ENCODE data around the gene REEP3.

Gene REEP3

DNA sequence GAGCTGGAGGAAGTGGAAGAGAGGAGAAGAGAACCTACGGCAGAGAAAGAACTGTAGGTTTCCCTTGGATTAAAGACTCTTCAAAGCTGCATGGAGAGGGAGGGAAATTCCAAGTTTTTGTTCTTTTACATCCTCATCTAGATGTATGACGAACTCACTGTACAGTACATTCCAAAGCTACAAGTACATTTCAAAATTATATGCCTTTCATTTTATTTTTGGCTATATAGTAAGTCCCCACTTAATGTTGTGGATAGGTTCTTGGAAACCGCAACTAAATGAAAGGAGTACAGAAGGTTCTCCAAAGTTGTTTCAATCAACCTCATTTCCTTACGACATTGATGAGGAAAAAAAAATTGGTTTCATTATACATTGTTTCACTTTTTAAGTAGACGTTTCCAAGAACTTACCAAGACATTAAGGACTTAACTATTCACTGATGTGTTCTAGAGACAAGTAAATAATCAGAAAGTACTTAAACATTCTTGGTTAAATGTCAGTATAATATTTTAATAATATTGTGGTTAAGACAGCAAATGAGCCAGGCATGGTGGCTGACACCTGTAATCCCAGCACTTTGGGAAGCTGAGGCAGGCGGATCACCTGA is 39.3 kb upstream of the REEP3 start:
- ATAC-seq: no peak
- TF ChIP-seq CSDC2 (CRISPR knock-in tag; IDR thresholded peaks at IDR 0.05) (no peak), PPARA (CRISPR knock-in tag; IDR thresholded peaks at IDR 0.05; ENCODE audit: borderline replicate concordance) (no peak), ESRRG (CRISPR knock-in tag; IDR thresholded peaks at IDR 0.05) (no peak), TOX (CRISPR knock-in tag; IDR thresholded peaks at IDR 0.05; ENCODE audit: borderline replicate concordance) (no peak), CREB5 (CRISPR knock-in tag; IDR thresholded peaks at IDR 0.05; ENCODE audit: low read depth) (no peak), RARB (CRISPR knock-in tag; IDR thresholded peaks at IDR 0.05) (no peak), ARNTL (CRISPR knock-in tag; IDR thresholded peaks at IDR 0.05; ENCODE audit: borderline replicate concordance, low read depth) (no peak), BACH2 (CRISPR knock-in tag; IDR thresholded peaks at IDR 0.05; ENCODE audit: borderline replicate concordance) (no peak), ZFP30 (CRISPR knock-in tag; IDR thresholded peaks at IDR 0.05) (no peak), OSR1 (CRISPR knock-in tag; IDR thresholded peaks at IDR 0.05) (no peak), GLIS3 (CRISPR knock-in tag; IDR thresholded peaks at IDR 0.05) (no peak), ISL1 (CRISPR knock-in tag; IDR thresholded peaks at IDR 0.05) (no peak), TCF4 (CRISPR knock-in tag; IDR thresholded peaks at IDR 0.05; ENCODE audit: borderline replicate concordance) (no peak), ZC3H10 (CRISPR knock-in tag; IDR thresholded peaks at IDR 0.05) (no peak), ZNF565 (CRISPR knock-in tag; conservative IDR thresholded peaks at IDR 0.05; ENCODE audit: low read depth) (no peak), ZNF8 (CRISPR knock-in tag; IDR thresholded peaks at IDR 0.05) (no peak)
- TF ChIP-seq, protein P1, sequence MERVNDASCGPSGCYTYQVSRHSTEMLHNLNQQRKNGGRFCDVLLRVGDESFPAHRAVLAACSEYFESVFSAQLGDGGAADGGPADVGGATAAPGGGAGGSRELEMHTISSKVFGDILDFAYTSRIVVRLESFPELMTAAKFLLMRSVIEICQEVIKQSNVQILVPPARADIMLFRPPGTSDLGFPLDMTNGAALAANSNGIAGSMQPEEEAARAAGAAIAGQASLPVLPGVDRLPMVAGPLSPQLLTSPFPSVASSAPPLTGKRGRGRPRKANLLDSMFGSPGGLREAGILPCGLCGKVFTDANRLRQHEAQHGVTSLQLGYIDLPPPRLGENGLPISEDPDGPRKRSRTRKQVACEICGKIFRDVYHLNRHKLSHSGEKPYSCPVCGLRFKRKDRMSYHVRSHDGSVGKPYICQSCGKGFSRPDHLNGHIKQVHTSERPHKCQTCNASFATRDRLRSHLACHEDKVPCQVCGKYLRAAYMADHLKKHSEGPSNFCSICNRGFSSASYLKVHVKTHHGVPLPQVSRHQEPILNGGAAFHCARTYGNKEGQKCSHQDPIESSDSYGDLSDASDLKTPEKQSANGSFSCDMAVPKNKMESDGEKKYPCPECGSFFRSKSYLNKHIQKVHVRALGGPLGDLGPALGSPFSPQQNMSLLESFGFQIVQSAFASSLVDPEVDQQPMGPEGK (CRISPR knock-in tag; IDR thresholded peaks at IDR 0.05; ENCODE audit: borderline replicate concordance): no peak
- TF ChIP-seq, protein P2, sequence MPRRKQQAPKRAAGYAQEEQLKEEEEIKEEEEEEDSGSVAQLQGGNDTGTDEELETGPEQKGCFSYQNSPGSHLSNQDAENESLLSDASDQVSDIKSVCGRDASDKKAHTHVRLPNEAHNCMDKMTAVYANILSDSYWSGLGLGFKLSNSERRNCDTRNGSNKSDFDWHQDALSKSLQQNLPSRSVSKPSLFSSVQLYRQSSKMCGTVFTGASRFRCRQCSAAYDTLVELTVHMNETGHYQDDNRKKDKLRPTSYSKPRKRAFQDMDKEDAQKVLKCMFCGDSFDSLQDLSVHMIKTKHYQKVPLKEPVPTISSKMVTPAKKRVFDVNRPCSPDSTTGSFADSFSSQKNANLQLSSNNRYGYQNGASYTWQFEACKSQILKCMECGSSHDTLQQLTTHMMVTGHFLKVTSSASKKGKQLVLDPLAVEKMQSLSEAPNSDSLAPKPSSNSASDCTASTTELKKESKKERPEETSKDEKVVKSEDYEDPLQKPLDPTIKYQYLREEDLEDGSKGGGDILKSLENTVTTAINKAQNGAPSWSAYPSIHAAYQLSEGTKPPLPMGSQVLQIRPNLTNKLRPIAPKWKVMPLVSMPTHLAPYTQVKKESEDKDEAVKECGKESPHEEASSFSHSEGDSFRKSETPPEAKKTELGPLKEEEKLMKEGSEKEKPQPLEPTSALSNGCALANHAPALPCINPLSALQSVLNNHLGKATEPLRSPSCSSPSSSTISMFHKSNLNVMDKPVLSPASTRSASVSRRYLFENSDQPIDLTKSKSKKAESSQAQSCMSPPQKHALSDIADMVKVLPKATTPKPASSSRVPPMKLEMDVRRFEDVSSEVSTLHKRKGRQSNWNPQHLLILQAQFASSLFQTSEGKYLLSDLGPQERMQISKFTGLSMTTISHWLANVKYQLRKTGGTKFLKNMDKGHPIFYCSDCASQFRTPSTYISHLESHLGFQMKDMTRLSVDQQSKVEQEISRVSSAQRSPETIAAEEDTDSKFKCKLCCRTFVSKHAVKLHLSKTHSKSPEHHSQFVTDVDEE (CRISPR knock-in tag; IDR thresholded peaks at IDR 0.05): no peak
- TF ChIP-seq, protein P3, sequence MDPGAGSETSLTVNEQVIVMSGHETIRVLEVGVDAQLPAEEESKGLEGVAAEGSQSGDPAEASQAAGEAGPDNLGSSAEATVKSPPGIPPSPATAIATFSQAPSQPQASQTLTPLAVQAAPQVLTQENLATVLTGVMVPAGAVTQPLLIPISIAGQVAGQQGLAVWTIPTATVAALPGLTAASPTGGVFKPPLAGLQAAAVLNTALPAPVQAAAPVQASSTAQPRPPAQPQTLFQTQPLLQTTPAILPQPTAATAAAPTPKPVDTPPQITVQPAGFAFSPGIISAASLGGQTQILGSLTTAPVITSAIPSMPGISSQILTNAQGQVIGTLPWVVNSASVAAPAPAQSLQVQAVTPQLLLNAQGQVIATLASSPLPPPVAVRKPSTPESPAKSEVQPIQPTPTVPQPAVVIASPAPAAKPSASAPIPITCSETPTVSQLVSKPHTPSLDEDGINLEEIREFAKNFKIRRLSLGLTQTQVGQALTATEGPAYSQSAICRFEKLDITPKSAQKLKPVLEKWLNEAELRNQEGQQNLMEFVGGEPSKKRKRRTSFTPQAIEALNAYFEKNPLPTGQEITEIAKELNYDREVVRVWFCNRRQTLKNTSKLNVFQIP (CRISPR knock-in tag; IDR thresholded peaks at IDR 0.05; ENCODE audit: borderline replicate concordance, low read depth): no peak
- TF ChIP-seq, protein P4, sequence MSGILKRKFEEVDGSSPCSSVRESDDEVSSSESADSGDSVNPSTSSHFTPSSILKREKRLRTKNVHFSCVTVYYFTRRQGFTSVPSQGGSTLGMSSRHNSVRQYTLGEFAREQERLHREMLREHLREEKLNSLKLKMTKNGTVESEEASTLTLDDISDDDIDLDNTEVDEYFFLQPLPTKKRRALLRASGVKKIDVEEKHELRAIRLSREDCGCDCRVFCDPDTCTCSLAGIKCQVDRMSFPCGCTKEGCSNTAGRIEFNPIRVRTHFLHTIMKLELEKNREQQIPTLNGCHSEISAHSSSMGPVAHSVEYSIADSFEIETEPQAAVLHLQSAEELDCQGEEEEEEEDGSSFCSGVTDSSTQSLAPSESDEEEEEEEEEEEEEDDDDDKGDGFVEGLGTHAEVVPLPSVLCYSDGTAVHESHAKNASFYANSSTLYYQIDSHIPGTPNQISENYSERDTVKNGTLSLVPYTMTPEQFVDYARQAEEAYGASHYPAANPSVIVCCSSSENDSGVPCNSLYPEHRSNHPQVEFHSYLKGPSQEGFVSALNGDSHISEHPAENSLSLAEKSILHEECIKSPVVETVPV (CRISPR knock-in tag; IDR thresholded peaks at IDR 0.05): no peak

- no peak for ATAC-seq
- TF ChIP-seq ZFP3 (CRISPR knock-in tag; IDR thresholded peaks at IDR 0.05): no peak
- TF ChIP-seq TCF4 (CRISPR knock-in tag; IDR thresholded peaks at IDR 0.05; ENCODE audit: borderline replicate concordance): no peak
- TF ChIP-seq ZNF70 (CRISPR knock-in tag; IDR thresholded peaks at IDR 0.05): no peak
- TF ChIP-seq CREB5 (CRISPR knock-in tag; IDR thresholded peaks at IDR 0.05; ENCODE audit: low read depth): no peak
- TF ChIP-seq RARB (CRISPR knock-in tag; IDR thresholded peaks at IDR 0.05): no peak
- TF ChIP-seq ESRRG (CRISPR knock-in tag; IDR thresholded peaks at IDR 0.05): no peak
- TF ChIP-seq BACH2 (CRISPR knock-in tag; IDR thresholded peaks at IDR 0.05; ENCODE audit: borderline replicate concordance): no peak
- TF ChIP-seq PPARA (CRISPR knock-in tag; IDR thresholded peaks at IDR 0.05; ENCODE audit: borderline replicate concordance): no peak
- no peak for TF ChIP-seq ZC3H10 (CRISPR knock-in tag; IDR thresholded peaks at IDR 0.05)
- no peak for TF ChIP-seq SNAI2 (CRISPR knock-in tag; IDR thresholded peaks at IDR 0.05)
- TF ChIP-seq TOX (CRISPR knock-in tag; IDR thresholded peaks at IDR 0.05; ENCODE audit: borderline replicate concordance): no peak
- no peak for TF ChIP-seq ARNTL (CRISPR knock-in tag; IDR thresholded peaks at IDR 0.05; ENCODE audit: borderline replicate concordance, low read depth)
- TF ChIP-seq, protein P4 (CRISPR knock-in tag; IDR thresholded peaks at IDR 0.05): no peak
- no peak for TF ChIP-seq ISL1 (CRISPR knock-in tag; IDR thresholded peaks at IDR 0.05)
- no peak for TF ChIP-seq CSDC2 (CRISPR knock-in tag; IDR thresholded peaks at IDR 0.05)
- TF ChIP-seq ZNF8 (CRISPR knock-in tag; IDR thresholded peaks at IDR 0.05): no peak
- no peak for TF ChIP-seq ZFP30 (CRISPR knock-in tag; IDR thresholded peaks at IDR 0.05)
- TF ChIP-seq OSR1 (CRISPR knock-in tag; IDR thresholded peaks at IDR 0.05): no peak
- TF ChIP-seq, protein P3 (CRISPR knock-in tag; IDR thresholded peaks at IDR 0.05; ENCODE audit: borderline replicate concordance, low read depth): no peak
Observed at GRCh38 chr10:63483983-63484382, 37.2 kb upstream of the REEP3 start.

All from SK-N-SH treated with all-trans-retinoic acid at 6 μM for 48 hours (cell line).